H9 (cell line): ENCODE data around the gene RBKS. TPM values are rescaled to one million over a fixed set of nuclear protein-coding genes. Genes with fewer than 3 reads are reported as not detected.

Experiments
- DNase-seq: peaks from one replicate; pipeline ENCODE4 v3.0.0-alpha.2; 2017
- H2AFZ ChIP-seq: one replicate; pipeline ENCODE4 v1.6.1; 2013; ENCODE audit warnings: mild to moderate bottlenecking, low read length, control low read depth, moderate library complexity
- H2AK5ac ChIP-seq: 2 replicates; pipeline ENCODE4 v1.6.1; 2013; ENCODE audit warnings: low read length, control low read depth, mixed read lengths; ENCODE audit not compliant: insufficient read length
- H2BK120ac ChIP-seq: one replicate; pipeline ENCODE4 v1.6.1; 2013; ENCODE audit warnings: low read depth, mild to moderate bottlenecking, low read length, control low read depth, inconsistent platforms; ENCODE audit not compliant: poor library complexity, severe bottlenecking
- H2BK12ac ChIP-seq: 2 replicates; pipeline ENCODE4 v1.6.1; 2013; ENCODE audit warnings: low read length, control low read depth, mixed read lengths, low read depth; ENCODE audit not compliant: insufficient read length
- H2BK15ac ChIP-seq: 2 replicates; pipeline ENCODE4 v1.6.1; 2013; ENCODE audit warnings: low read depth, low read length, control low read depth
- H2BK20ac ChIP-seq: one replicate; pipeline ENCODE4 v1.6.1; 2013; ENCODE audit warnings: low read depth, mild to moderate bottlenecking, low read length, control low read depth, inconsistent platforms; ENCODE audit not compliant: poor library complexity, severe bottlenecking
- H2BK5ac ChIP-seq: 2 replicates; pipeline ENCODE4 v1.6.1; 2013; ENCODE audit warnings: low read length, control low read depth, mixed read lengths; ENCODE audit not compliant: insufficient read length
- H3K14ac ChIP-seq: 2 replicates; pipeline ENCODE4 v1.6.1; 2013; ENCODE audit warnings: low read length, control low read depth; ENCODE audit not compliant: insufficient read depth
- H3K18ac ChIP-seq: 2 replicates; pipeline ENCODE4 v1.6.1; 2013; ENCODE audit warnings: low read depth, mild to moderate bottlenecking, mixed read lengths, low read length, control low read depth; ENCODE audit not compliant: insufficient read length
- H3K23ac ChIP-seq: 2 replicates; pipeline ENCODE4 v1.6.1; 2013; ENCODE audit warnings: low read length, control low read depth, mixed read lengths, low read depth; ENCODE audit not compliant: insufficient read length
- H3K23me2 ChIP-seq: 2 replicates; pipeline ENCODE4 v1.6.1; 2013; ENCODE audit warnings: low read depth, mild to moderate bottlenecking, mixed read lengths, low read length, control low read depth; ENCODE audit not compliant: insufficient read length, poor library complexity, severe bottlenecking
- H3K27ac ChIP-seq: 2 replicates; pipeline ENCODE4 v1.5.1; 2013; ENCODE audit warnings: low read length, control low read depth, mixed read lengths, low read depth; ENCODE audit not compliant: insufficient read length
- H3K27me3 ChIP-seq: 2 replicates; pipeline ENCODE4 v1.6.1; 2013; ENCODE audit warnings: low read length, control low read depth, inconsistent platforms; ENCODE audit not compliant: insufficient read depth
- H3K4ac ChIP-seq: 2 replicates; pipeline ENCODE4 v1.6.1; 2013; ENCODE audit warnings: low read depth, mild to moderate bottlenecking, control low read depth, inconsistent platforms, low read length, moderate library complexity
- H3K4me1 ChIP-seq: 2 replicates; pipeline ENCODE4 v1.6.1; 2013; ENCODE audit warnings: low read length, control low read depth, inconsistent platforms; ENCODE audit not compliant: insufficient read depth
- H3K4me2 ChIP-seq: 2 replicates; pipeline ENCODE4 v1.6.1; 2013; ENCODE audit warnings: low read length, control low read depth, mixed read lengths; ENCODE audit not compliant: insufficient read length, insufficient read depth
- H3K56ac ChIP-seq: 2 replicates; pipeline ENCODE4 v1.6.1; 2013; ENCODE audit warnings: low read depth, mild to moderate bottlenecking, mixed read lengths, low read length, control low read depth; ENCODE audit not compliant: insufficient read length
- H3K79me1 ChIP-seq: 2 replicates; pipeline ENCODE4 v1.6.1; 2013; ENCODE audit warnings: low read depth, mild to moderate bottlenecking, moderate library complexity, low read length, control low read depth, inconsistent platforms; ENCODE audit not compliant: insufficient read depth, poor library complexity, severe bottlenecking
- H3K79me2 ChIP-seq: 2 replicates; pipeline ENCODE4 v1.6.1; 2013; ENCODE audit warnings: low read length, control low read depth, inconsistent platforms; ENCODE audit not compliant: insufficient read depth
- H3K9ac ChIP-seq: 2 replicates; pipeline ENCODE4 v1.6.1; 2013; ENCODE audit warnings: low read length, control low read depth, mixed read lengths; ENCODE audit not compliant: insufficient read length; ENCODE audit errors: extremely low read depth
- H3K9me3 ChIP-seq: one replicate; pipeline ENCODE4 v1.6.1; 2013; ENCODE audit warnings: low read depth, low read length, inconsistent platforms; ENCODE audit not compliant: control insufficient read depth
- H3T11ph ChIP-seq: one replicate; pipeline ENCODE4 v1.6.1; 2013; ENCODE audit warnings: mild to moderate bottlenecking, low read length, control low read depth, inconsistent platforms
- H4K20me1 ChIP-seq: one replicate; pipeline ENCODE4 v1.6.1; 2013; ENCODE audit not compliant: control insufficient read depth, insufficient read length, insufficient read depth
- H4K5ac ChIP-seq: 2 replicates; pipeline ENCODE4 v1.6.1; 2013; ENCODE audit warnings: low read depth, mild to moderate bottlenecking, mixed read lengths, low read length, control low read depth; ENCODE audit not compliant: insufficient read length
- H4K8ac ChIP-seq: replicated peaks from 2 replicates; pipeline ENCODE4 v1.6.1; 2013; ENCODE audit warnings: low read length, control low read depth, mixed read lengths, low read depth; ENCODE audit not compliant: insufficient read length
- H4K91ac ChIP-seq: 2 replicates; pipeline ENCODE4 v1.6.1; 2013; ENCODE audit warnings: low read depth, mild to moderate bottlenecking, moderate library complexity, mixed read lengths, low read length, control low read depth; ENCODE audit not compliant: insufficient read length
- H3K27ac Mint-ChIP-seq, 3 experiments: 2 replicates in 2 of 3; 3 replicates in 1 of 3; pipeline ENCODE4 v1.8.0; 2020 to 2021; ENCODE audit warnings: mixed read lengths in 3 of 3, mild to moderate bottlenecking in 1 of 3, moderate library complexity in 1 of 3
- H3K27me3 Mint-ChIP-seq: 2 replicates; pipeline ENCODE4 v1.8.0; 2021; ENCODE audit warnings: low read depth, mild to moderate bottlenecking, moderate library complexity, mixed read lengths
- H3K36me3 Mint-ChIP-seq, 3 experiments: 2 replicates in 2 of 3; 3 replicates in 1 of 3; pipeline ENCODE4 v1.8.0; 2020 to 2021; ENCODE audit warnings: low read depth in 3 of 3, mixed read lengths in 3 of 3; ENCODE audit not compliant: insufficient read depth in 1 of 3
- H3K4me1 Mint-ChIP-seq, 2 experiments: 2 replicates each; pipeline ENCODE4 v1.8.0; 2020; ENCODE audit warnings: mixed read lengths in 2 of 2
- H3K4me3 Mint-ChIP-seq, 2 experiments: 2 replicates in 1 of 2; 3 replicates in 1 of 2; pipeline ENCODE4 v1.8.0; 2020 to 2021; ENCODE audit warnings: mild to moderate bottlenecking in 2 of 2, mixed read lengths in 2 of 2, moderate library complexity in 1 of 2
- H3K9me3 Mint-ChIP-seq, 2 experiments: 2 replicates in 1 of 2; 3 replicates in 1 of 2; pipeline ENCODE4 v1.8.0; 2020; ENCODE audit warnings: mild to moderate bottlenecking in 2 of 2, mixed read lengths in 2 of 2, moderate library complexity in 1 of 2
- CTCF ChIP-seq: fragments of 200-600 bp; sonication (generic); conservative IDR thresholded peaks from 3 replicates; pipeline ENCODE4 v1.8.0; 2021; ENCODE audit warnings: antibody characterized with exemption, mild to moderate bottlenecking
- WGBS: extraction: QIAGEN DNeasy Blood & Tissue Kit; methylation state at CpG from one replicate; pipeline ENCODE4 v1.1.7; 2013; ENCODE audit warnings: missing lambda C conversion rate, low lambda C conversion rate, mixed read lengths; ENCODE audit not compliant: insufficient read length; ENCODE audit errors: extremely low coverage; 5-methylcytosine and 5-hydroxymethylcytosine counted together
- total RNA-seq: library from RNA; stranded (reverse); gene quantifications from 2 replicates; pipeline ENCODE4 v1.2.1, GENCODE V29; 2021

Gene RBKS
- total RNA-seq, 1 experiment from 2014 or later = 2.3 TPM

DNA sequence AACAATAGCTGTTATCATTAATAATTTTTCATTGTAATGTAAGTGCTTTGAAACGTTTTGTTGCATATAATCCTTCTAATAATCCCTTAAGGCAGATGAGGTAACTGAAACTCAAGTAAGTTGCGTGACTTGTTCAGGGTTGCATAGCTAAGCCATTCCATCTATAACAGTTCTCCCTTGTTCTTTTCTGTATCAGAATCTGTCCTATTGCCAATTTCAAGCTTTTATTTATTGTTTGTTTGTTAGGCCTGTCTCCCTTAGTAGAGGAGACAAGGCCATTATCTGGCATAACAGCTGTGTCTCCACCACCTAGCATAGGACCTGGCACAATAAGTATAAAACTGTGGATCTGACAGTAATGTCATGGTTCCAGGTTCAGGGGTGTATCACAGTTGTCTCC, 19.7 kb upstream of the RBKS start:
- DNase-seq = no peak
- Histone ChIP-seq H3K4me2 (no peak overlapping the region), H2AFZ (no peak overlapping the region), H4K5ac (no peak overlapping the region), H2BK5ac (no peak overlapping the region), H2BK20ac (no peak overlapping the region), H3K23ac (no peak overlapping the region), H3T11ph (no peak overlapping the region), H3K9ac (no peak overlapping the region), H2AK5ac (no peak overlapping the region), H3K23me2 (no peaks in the 10 kb centered on the region), H3K9me3 (no peaks in the 10 kb centered on the region), H3K14ac (no peak overlapping the region), H3K27ac (no peak overlapping the region), H2BK120ac (no peak overlapping the region), H4K20me1 (no peaks in the 10 kb centered on the region), H3K18ac (no peak overlapping the region), H2BK12ac (no peak overlapping the region), H4K8ac (no peak overlapping the region), H3K4me1 (no peaks in the 10 kb centered on the region), H3K4ac (no peak overlapping the region), H3K79me2 (no peaks in the 10 kb centered on the region), H3K79me1 (no peaks in the 10 kb centered on the region), H2BK15ac (no peak overlapping the region), H4K91ac (no peak overlapping the region), H3K27me3 (no peaks in the 10 kb centered on the region), H3K56ac (no peak overlapping the region)
- no peak overlapping the region for H3K27ac Mint-ChIP-seq
- H3K9me3 Mint-ChIP-seq = no peaks in the 10 kb centered on the region
- no peak overlapping the region for H3K4me3 Mint-ChIP-seq
- no peaks in the 10 kb centered on the region for H3K27me3 Mint-ChIP-seq
- H3K36me3 Mint-ChIP-seq = no peaks in the 10 kb centered on the region
- WGBS = no CpG with 5 or more reads among the region's 2 CpGs
- H3K4me1 Mint-ChIP-seq = peaks cover 8% of the 10 kb centered on the region in 2 experiments
- no peak for TF ChIP-seq CTCF
